Retinal pigment epithelial cell (primary cell): ENCODE measurements around the gene GRAP.
"Not testable (repeated sequence)": the region's sequence is repeated elsewhere in the genome, so short reads cannot be mapped to it uniquely, and the experiment has no call there.

Source experiments
- DNase-seq: peaks from one replicate; pipeline ENCODE4 v3.0.0-alpha.2; 2010; ENCODE audit warnings: low read depth
- H3K4me3 ChIP-seq: 2 replicates; pipeline ENCODE4 v1.5.1; 2011; ENCODE audit warnings: mild to moderate bottlenecking, low read length, control low read depth, moderate library complexity
- TF ChIP-seq, protein P1 (sequence below): conservative IDR thresholded peaks from 2 replicates; pipeline ENCODE4 v1.5.1; 2011; ENCODE audit warnings: low read depth, low read length, control low read depth, inconsistent platforms

Gene GRAP

DNA sequence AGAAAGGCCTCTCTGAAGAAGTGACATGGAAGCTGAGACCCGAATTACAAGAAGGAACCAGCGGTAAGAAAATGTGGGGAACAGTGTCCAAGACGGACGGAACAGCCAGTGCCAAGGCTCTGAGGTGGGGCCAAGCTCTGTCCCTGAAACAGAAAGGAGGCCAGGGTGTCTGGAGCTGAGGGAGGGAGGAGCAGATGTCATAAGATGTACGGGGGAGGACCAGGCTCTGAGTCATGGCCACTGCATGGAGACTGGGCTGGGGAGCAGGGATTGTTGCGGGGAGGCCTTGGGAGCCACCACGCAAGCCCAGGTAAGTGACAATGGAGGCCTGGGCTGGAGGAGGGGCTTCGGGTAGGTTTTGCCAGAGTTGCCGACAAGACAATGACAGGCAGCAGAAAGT is 2.1 kb downstream of the GRAP start:
- DNase-seq, H3K4me3 ChIP-seq: not testable (repeated sequence)

DNA sequence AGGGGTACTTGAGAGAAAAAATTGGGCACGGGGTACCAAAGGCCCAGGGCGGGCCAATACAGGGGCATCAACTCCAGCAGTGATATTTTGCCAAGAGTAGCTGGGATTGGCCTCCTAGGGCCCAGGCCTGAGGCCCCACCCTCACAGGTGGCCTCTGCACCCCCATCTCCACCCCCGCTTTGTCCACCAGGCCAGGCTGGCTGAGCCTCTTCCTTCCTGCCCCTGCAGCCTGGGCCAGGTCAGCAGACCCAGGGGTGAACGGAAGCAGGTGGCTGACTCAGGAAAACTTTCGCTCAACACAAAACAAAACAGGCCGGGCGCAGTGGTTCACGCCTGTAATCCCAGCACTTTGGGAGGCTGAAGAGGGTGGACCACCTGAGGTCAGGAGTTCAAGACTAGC is 3.7 kb downstream of the GRAP start:
- DNase-seq, H3K4me3 ChIP-seq: not testable (repeated sequence)

DNA sequence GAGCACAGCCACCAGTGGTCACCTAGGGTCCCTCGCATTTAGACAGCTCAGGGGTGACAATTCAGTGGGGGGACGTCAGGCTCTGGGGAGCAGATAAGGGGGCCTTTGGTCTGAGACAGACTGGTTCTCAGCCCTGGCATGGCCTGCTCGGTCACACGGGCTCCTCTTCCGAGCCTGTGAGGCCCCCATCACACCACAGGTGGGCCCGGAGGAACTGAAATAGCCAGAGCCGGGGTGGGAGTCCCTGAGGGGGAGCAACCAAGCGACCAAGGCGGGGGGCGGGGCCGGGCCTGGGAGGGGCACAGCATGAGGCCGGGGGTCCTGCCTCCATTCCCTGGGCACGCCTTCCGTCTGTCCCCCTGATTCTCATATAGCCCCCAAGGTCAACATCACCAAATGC is 4.4 kb downstream of the GRAP start:
- H3K4me3 ChIP-seq, DNase-seq: not testable (repeated sequence)

DNA sequence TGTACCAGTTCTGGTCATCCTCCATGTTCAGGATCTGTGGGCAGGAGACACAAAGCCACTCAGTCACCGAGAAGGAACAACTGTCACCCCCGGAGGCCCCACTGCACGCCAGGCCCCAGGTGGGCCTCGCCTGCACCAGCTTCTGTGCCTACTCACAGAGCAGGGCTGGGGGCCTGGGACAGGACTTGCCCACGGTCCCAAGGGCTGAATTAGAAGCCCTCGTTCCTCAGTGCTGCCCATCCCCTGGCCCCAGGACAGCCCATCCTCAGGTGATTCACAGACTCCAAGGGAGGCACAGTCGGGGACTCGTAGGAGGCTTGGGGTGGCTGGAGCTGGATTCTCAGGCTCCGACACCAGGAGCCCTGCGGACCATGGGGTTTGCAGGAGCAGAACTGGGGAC is 4.9 kb downstream of the GRAP start:
- not testable (repeated sequence) for DNase-seq, H3K4me3 ChIP-seq

DNA sequence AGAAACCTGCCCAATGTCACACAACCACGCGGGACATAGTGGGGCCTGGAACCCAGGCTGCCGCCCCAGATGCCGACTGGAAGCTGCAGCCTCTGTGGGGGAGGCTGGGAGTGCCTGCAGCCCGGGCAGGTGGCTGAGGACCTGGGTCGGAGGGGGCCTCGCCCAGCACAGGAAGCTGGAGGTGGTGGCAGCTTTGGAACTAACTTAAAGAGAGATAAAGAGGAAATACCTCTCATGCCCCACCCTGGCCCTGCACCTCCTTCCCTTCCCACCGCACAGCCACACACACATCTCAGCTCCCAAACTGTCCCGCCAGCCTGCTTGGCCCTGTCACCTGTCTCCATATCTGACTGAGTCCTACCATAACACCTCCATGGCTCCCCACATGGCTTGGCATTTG is 6.4 kb downstream of the GRAP start:
- DNase-seq, H3K4me3 ChIP-seq: not testable (repeated sequence)

DNA sequence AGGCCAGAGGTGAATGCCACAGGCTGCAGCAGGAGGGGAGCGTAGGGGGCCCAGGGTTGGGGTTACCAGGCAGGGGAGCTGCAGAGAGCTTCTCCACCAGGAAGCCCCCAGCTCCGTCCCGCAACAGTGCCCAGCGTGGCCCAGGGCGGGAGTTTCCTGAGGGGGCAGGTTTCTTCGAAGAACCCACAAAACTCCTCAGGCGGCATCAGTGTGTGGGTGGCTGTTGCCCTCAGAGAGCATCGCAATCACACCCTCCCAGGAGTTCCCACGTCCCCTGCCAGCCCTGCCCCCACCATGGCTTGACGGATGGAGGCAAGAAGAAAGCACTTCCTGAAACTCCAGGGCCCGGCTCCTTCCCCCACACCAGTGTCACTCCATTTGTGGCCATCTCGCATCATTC is 8.0 kb downstream of the GRAP start:
- not testable (repeated sequence) for H3K4me3 ChIP-seq, DNase-seq

DNA sequence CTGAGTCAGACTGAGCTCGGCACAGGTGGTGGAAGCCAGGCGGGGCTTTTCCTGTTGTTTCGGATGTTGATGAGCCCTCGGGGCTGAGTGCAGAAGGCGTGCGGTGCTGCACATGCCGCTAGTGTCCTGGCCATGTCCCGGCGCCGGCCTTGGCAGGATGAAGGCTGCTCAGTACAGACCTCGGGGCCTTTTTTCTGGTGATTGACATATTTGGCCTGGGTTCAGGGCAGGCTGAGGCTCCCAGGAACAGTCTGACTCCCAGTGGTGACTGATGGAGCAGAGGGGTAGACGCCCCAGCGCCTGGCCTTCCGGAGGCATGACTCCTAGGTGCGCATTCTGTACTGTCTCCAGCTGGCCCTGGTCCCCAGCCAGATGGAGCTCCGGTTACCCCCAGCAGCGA is 8.8 kb downstream of the GRAP start:
- H3K4me3 ChIP-seq, DNase-seq: not testable (repeated sequence)

DNA sequence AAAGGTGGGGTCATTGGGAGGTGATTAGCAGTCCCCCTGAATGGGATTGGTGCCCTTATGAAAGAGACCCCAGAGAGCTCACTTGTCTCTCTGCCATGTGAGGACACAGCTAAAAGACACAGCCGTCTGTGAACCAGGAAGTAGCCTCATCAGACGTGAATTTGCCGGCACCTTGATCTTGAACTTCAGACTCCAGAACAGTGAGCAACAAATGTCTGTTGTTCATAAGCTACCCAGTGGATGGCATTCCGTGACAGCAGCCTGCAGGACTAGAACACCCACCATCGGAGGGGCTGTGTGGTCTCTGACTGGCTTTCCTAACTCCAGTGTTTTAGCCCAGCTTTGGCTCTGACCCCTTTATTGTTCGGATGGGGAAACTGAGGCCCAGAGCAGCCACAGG is 9.2 kb downstream of the GRAP start:
- not testable (repeated sequence) for H3K4me3 ChIP-seq, DNase-seq

DNA sequence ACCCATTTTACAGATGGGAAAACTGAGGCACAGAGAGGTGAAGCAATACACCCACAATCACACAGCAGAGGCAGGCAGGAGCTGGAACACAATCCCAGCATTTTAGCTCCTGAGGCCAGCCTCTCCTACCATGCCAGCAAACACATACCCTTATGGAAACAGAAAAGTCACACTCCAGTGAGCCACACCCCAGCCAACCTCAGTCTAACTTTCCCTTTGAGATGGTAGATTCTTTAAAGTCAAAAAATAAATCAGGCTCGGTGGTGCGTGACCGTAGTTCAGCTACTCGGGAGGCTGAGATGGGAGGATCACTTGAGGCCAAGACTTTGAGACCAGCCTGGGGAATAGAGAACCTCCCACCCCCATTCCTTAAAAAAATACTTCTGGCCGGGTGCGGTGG is 10.6 kb downstream of the GRAP start:
- not testable (repeated sequence) for H3K4me3 ChIP-seq, DNase-seq

DNA sequence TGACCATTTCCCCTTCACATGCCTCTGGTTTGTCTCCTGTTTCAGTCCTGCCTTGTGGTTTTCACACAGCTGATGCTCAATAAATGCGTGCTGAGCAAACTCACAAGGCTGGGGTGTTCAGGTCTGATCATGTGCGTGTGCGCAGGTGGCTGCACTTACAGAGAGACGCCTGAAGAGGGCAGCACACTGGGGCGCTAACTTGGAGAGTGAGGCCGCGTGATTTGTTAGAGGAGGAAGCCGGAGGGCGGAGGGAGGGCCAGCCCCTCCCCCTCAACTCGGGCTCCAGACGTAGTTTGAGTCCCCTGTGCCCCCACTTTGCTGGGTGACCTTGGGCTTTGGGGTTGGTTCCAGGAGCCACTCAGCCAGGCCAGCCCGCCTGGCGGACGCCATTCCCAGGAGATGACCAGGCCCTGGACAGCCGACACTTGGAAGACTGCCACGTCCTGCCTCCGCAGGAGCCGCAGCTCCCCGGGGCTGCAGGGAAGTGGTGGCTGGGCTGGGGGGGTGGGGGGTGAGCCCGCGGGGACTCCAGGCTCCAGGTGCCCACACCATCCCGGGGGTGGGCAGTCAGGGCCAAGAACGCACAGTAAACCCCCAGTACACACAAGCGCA is 14.3 kb downstream of the GRAP start:
- DNase-seq, H3K4me3 ChIP-seq: not testable (repeated sequence)

DNA sequence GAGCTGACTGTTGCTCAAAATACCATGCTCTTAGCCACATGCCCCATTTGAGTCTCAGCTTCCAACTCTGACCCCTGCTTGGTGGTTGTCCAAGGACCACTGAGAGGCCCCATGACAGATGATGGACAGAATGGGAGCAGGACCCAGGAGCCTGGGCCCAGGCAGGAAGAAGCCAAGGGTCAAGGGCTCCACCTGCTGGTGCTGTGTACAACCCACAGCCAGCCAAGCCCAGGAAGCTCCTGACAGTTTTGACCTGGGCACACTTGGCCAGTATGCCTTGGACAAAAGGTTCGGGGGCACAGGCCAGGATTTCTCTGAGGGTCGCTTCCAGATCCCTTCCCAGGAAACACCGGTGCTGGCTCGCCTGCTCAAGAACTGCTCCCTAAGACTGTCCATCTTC is 15.0 kb downstream of the GRAP start:
- TF ChIP-seq, protein P1, sequence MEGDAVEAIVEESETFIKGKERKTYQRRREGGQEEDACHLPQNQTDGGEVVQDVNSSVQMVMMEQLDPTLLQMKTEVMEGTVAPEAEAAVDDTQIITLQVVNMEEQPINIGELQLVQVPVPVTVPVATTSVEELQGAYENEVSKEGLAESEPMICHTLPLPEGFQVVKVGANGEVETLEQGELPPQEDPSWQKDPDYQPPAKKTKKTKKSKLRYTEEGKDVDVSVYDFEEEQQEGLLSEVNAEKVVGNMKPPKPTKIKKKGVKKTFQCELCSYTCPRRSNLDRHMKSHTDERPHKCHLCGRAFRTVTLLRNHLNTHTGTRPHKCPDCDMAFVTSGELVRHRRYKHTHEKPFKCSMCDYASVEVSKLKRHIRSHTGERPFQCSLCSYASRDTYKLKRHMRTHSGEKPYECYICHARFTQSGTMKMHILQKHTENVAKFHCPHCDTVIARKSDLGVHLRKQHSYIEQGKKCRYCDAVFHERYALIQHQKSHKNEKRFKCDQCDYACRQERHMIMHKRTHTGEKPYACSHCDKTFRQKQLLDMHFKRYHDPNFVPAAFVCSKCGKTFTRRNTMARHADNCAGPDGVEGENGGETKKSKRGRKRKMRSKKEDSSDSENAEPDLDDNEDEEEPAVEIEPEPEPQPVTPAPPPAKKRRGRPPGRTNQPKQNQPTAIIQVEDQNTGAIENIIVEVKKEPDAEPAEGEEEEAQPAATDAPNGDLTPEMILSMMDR: peak; percentile 39
- DNase-seq, H3K4me3 ChIP-seq: not testable (repeated sequence)

DNA sequence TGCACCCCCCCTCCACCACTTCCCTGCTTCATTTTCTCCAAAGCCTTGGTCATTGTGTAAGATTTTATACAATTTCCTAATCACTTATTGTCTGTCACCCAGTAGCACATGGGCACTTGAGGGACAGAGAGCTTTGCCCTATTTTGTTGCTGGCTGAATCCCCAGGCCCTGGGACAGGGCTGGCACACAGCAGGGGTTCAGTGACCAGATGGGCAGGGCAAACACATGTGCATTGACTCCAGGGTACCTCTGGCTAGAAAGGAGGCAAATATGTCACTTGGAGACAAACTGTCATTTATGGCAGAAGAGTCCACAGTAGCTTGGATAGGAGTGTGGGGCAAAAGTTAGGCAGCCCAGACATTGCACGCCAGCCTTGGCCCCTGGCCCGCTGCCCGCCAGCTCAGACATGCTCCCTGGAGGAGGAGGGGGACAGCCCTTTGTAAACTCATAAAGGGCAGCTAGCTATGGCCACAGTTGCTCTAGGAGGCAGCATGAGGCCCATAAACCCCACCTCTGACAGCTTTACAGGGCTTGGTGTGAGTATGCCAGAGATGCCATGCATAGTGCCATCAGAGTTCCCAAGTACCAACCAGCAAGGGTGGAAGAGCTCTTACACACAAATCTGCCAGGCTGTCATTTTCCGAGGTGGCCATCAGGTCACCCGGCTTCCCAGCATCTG is 15.8 kb downstream of the GRAP start:
- not testable (repeated sequence) for DNase-seq

DNA sequence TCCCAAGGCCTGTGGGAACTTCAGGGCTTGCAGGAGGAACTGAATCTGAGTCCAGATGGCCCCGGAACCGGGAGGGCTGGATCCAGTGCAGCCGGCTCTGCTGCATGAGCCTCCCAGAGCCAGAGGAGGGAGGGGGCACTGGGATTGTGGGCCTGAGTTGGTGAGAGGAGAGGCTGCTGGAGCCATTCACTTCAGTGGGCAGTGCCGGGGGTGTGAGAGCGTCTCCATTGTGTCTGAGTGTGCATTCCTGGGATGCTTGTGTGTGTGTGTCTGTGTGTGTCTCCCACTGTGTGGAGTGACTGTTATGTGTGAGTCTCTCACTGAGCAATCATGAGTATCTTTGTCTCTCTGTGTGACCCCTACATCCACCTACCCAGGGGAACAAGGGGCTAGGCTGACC is 17.0 kb downstream of the GRAP start:
- not testable (repeated sequence) for H3K4me3 ChIP-seq, DNase-seq

More for the DNA sequence above, 15.8 kb downstream of the GRAP start:
- not testable (repeated sequence) for H3K4me3 ChIP-seq

DNA sequence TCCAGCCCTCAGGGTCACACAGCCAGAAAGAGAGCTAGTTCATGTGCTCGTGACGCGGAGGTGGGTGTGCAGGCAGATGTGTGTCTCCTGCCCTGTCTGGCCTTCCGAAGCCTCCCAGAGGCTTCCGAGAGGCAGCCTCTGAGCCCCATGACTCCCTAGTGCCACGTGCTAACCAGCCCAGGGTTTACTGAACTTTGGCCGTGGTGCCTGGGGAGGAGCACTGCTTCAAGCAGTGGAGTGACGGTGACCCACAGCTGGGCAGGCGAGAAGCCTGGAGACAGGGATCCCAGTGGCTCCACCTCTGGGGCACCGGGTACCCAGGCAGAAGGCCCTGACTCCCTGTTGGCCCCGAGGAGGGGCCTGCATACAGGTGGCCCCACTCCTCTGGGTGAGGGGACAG is 18.1 kb downstream of the GRAP start:
- not testable (repeated sequence) for DNase-seq, H3K4me3 ChIP-seq
